Adipocyte (in vitro differentiated cells): ENCODE measurements around the gene LACTBL1.
"Not testable (repeated sequence)": the region's sequence is repeated elsewhere in the genome, so short reads cannot be mapped to it uniquely, and the experiment has no call there.

Experiments
- DNase-seq: peaks from one replicate; pipeline ENCODE4 v3.0.0-alpha.2; 2015; ENCODE audit warnings: low read depth
- H3K27me3 ChIP-seq: replicated peaks from 2 replicates; pipeline ENCODE4 v1.7.0; 2013; ENCODE audit warnings: mild to moderate bottlenecking, low read length, moderate library complexity; ENCODE audit not compliant: control insufficient read depth, insufficient read depth
- H3K36me3 ChIP-seq: 2 replicates; pipeline ENCODE4 v1.7.0; 2013; ENCODE audit warnings: low read length, mild to moderate bottlenecking, moderate library complexity; ENCODE audit not compliant: control insufficient read depth, insufficient read depth, severe bottlenecking
- H3K4me1 ChIP-seq: 2 replicates; pipeline ENCODE4 v1.7.0; 2013; ENCODE audit warnings: mild to moderate bottlenecking, low read length, moderate library complexity; ENCODE audit not compliant: control insufficient read depth, insufficient read depth
- H3K4me3 ChIP-seq: 2 replicates; pipeline ENCODE4 v1.7.0; 2013; ENCODE audit warnings: mild to moderate bottlenecking, low read length, moderate library complexity
- H3K9ac ChIP-seq: 2 replicates; pipeline ENCODE4 v1.7.0; 2013; ENCODE audit warnings: mild to moderate bottlenecking, low read length, moderate library complexity
- H3K9me3 ChIP-seq: 2 replicates; pipeline ENCODE4 v1.7.0; 2013; ENCODE audit warnings: mild to moderate bottlenecking, low read length, moderate library complexity; ENCODE audit not compliant: control insufficient read depth

The LACTBL1 gene, protein sequence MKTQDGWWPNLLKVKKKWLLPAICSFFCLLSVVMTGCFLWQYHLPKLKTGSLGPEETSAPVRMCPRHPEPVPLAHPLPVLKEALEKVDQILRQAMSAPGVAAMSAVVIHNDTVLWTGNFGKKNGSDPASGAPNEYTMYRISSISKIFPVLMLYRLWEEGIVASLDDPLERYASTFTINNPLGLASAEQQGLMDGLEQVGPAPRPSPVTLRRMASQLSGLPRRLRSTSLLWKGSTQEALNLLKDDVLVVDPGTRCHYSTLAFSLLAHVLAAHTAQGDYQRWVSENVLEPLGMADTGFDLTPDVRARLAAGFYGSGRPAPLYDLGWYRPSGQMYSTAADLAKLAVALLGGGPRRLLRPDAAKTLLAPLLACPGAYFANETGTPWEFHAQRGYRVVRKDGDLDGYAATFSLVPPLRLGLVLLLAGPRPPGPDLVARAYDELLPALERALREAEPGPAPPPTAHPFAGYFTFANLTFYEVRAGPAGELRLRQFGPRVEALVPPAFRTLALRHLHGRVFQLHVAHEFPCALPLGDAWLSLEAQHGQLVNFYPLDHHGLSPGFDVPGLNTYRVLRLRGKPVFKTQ

DNA sequence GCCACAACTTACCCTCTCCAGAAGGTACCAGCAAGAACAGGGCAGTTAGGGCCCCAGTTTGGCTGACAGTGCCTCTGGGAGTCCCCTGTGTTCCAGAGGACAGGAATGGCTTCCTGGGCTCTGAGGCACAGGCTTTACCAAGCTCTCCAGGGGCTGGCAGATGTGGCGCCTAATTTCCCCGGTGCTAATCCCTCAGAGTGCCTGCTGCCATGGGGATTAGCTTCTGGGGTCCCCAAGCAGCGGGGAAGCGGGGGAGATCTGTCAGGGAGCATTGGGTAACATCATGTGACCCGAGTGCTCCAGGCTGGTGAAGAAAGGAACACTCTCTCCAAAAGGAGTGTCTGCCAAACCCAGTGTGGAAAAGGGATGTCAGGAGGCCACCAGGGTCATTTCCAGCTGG is at the start of gene LACTBL1:
LACTBL1 (minus strand) TSS at position 107 of the 400 bp plus-strand sequence. CDS start 550 bp downstream, outside the sequence.
- Histone ChIP-seq H3K4me3 (no peak within 1 kb of the TSS), H3K27me3 (peaks cover 42% of the 10 kb centered on the region), H3K9ac (no peak within 1 kb of the TSS), H3K36me3 (no peaks in the 10 kb centered on the region), H3K4me1 (peaks cover 22% of the 10 kb centered on the region), H3K9me3 (no peaks in the 10 kb centered on the region)
- no peak for DNase-seq

DNA sequence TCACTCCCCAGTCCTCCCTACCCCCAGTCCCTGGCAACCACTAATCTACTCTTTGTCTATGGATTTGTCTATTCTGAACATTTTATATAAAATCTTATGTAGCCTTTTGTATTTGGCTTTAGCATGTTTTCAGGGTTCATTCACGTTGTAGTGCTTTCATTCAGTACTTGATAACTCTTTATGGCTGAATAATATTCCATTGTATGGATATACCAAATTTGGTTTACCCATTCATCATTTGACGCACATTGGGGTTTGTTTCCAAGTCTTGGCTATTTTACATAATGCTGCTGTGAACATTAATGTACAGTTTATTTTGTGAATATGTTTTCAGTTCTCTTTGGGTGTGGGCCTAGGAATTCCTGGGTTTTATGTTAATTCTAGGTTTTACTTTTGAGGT is 49.2 kb upstream of the LACTBL1 start:
- H3K27me3 ChIP-seq: no peaks in the 10 kb centered on the region
- no peak overlapping the region for H3K4me3 ChIP-seq
- peaks cover 5% of the 10 kb centered on the region for H3K4me1 ChIP-seq
- H3K9me3 ChIP-seq: peaks cover 3% of the 10 kb centered on the region
- H3K36me3 ChIP-seq: no peaks in the 10 kb centered on the region
- DNase-seq: no peak
- H3K9ac ChIP-seq: no peak overlapping the region

DNA sequence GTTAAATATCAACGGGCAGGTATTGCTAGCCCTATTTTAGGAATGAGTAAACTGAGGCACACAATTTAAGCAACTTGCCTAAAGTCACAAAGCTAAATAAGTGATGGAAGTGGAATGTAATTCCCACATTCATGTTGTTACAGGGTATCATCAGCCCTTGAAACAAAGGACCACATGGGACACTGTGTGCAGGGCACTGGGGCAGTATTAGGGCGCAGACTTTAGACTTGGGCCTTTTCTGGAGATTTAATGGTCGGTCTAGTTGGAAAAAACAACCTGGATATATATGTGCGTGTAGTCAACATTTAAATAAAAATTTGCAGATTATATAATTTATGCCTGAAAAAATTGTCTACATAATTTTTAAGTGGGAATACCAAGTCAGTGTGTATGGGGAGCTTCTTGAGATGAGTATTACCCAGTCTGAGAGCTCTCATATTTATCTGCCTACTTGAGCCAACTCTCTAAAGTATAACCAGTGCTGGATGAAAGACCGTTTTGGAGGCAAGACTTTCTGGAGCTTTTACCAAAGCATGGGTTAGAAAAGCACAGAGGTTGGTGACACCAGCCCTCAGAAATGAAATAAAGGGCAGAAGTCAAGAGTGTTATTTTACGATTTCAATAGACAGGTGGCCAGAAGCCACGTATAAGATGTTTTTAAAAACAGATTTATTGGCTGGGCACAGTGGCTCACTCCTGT is 48.2 kb upstream of the LACTBL1 start:
- Histone ChIP-seq H3K9me3 (peaks cover 3% of the 10 kb centered on the region), H3K36me3 (no peaks in the 10 kb centered on the region), H3K27me3 (no peaks in the 10 kb centered on the region), H3K4me1 (peaks cover 5% of the 10 kb centered on the region), H3K4me3 (peak overlapping the region; percentile 100), H3K9ac (peak overlapping the region; percentile 97)
- peak; percentile 19 for DNase-seq

GRCh38 chr1:23019863-23020625 is 47.4 kb upstream of the LACTBL1 start:
- Histone ChIP-seq H3K9me3 (peaks cover 3% of the 10 kb centered on the region), H3K4me3 (peak overlapping the region; percentile 100), H3K9ac (peak overlapping the region; percentile 97), H3K36me3 (no peaks in the 10 kb centered on the region), H3K4me1 (peaks cover 5% of the 10 kb centered on the region), H3K27me3 (no peaks in the 10 kb centered on the region)
- DNase-seq: peak; percentile 63

DNA sequence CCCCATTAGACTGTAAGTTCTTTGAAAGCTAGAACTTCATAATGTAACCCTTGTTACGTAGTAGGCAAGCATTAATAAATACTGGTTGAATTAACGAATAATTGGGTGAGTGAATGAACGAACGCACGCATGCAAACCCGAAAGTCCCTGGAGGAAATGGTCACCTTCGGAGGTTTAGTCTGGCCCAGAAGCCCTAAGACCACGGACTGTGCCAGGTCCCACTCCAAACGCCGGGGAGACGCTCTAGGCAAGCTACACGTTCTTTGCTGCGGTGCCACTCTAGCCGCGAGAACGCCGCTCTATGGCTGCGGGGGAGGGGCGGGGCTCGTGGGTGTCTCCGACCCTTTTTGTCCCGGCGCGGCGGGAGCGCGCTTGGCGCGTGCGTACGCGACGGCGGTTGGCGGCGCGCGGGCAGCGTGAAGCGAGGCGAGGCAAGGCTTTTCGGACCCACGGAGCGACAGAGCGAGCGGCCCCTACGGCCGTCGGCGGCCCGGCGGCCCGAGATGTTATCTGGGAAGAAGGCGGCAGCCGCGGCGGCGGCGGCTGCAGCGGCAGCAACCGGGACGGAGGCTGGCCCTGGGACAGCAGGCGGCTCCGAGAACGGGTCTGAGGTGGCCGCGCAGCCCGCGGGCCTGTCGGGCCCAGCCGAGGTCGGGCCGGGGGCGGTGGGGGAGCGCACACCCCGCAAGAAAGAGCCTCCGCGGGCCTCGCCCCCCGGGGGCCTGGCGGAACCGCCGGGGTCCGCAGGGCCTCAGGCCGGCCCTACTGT is 46.6 kb upstream of the LACTBL1 start, which contains the start of gene KDM1A:
KDM1A (plus strand) TSS at position 375 of the 769 bp plus-strand sequence; CDS start at position 504, 129 bp downstream.
- Histone ChIP-seq H3K4me3 (peak within 1 kb of the TSS; percentile 100), H3K36me3 (no peaks in the 10 kb centered on the region), H3K9ac (peak within 1 kb of the TSS; percentile 97), H3K27me3 (no peaks in the 10 kb centered on the region), H3K9me3 (peaks cover 3% of the 10 kb centered on the region), H3K4me1 (peaks cover 5% of the 10 kb centered on the region)
- peak; percentile 99 for DNase-seq

DNA sequence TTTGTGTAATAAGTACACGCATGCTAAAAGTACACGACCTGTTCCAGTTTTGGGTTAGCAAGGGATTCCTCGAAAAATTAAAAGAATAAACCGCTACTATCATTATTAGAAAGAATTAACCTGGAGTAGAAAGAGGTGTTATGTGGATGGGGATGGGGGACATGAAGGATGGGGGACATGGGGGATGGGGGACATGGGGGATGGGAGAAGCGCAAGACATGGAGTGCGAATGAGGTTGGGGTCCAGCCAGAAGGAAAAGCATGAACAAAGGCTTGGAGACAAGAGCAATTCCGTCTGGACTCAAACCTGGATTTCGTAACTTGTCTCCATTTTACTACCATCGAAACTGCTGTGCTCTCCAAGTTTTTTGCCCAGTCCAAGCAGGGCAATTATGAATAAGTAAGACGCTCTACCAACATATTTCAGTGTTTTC is 46.0 kb upstream of the LACTBL1 start:
- Histone ChIP-seq H3K4me3 (peak overlapping the region; percentile 100), H3K9ac (peak overlapping the region; percentile 97), H3K36me3 (no peaks in the 10 kb centered on the region), H3K4me1 (peaks cover 5% of the 10 kb centered on the region), H3K27me3 (no peaks in the 10 kb centered on the region), H3K9me3 (peaks cover 3% of the 10 kb centered on the region)
- peak; percentile 68 for DNase-seq

DNA sequence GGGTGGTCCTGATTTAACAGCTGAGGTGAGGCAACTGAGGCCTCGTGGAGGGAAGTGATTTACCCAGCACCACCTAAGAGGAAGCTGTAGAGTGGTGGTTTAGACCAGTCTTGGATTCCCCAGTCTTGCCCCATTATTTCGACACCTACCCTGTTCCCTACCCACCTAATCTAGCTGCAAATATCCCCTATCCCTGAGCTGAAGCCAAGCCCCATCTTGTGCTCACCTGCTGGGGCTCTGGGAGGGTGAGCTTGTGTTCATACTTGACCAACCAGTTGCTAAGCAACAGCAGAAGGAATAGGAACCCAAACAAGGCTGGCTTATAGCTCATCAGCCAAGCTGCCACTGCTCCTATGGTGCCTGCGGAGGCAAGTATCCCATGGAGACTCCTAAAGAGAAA is 41.0 kb upstream of the LACTBL1 start:
- no peaks in the 10 kb centered on the region for H3K4me1 ChIP-seq
- H3K9me3 ChIP-seq: no peaks in the 10 kb centered on the region
- no peak for DNase-seq
- H3K4me3 ChIP-seq: no peak overlapping the region
- H3K27me3 ChIP-seq: no peaks in the 10 kb centered on the region
- no peak overlapping the region for H3K9ac ChIP-seq
- H3K36me3 ChIP-seq: no peaks in the 10 kb centered on the region

- not testable (repeated sequence) for H3K27me3 ChIP-seq, DNase-seq, H3K4me3 ChIP-seq, H3K36me3 ChIP-seq, H3K4me1 ChIP-seq, H3K9me3 ChIP-seq, H3K9ac ChIP-seq
These were observed 37.4 kb upstream of the LACTBL1 start for GRCh38 chr1:23010025-23010424.

- Histone ChIP-seq H3K36me3 (no peaks in the 10 kb centered on the region), H3K27me3 (peaks cover 3% of the 10 kb centered on the region), H3K4me3 (no peak overlapping the region), H3K9me3 (no peaks in the 10 kb centered on the region), H3K9ac (no peak overlapping the region), H3K4me1 (no peaks in the 10 kb centered on the region)
- DNase-seq: no peak
These were observed 36.2 kb upstream of the LACTBL1 start for GRCh38 chr1:23008901-23009300.

DNA sequence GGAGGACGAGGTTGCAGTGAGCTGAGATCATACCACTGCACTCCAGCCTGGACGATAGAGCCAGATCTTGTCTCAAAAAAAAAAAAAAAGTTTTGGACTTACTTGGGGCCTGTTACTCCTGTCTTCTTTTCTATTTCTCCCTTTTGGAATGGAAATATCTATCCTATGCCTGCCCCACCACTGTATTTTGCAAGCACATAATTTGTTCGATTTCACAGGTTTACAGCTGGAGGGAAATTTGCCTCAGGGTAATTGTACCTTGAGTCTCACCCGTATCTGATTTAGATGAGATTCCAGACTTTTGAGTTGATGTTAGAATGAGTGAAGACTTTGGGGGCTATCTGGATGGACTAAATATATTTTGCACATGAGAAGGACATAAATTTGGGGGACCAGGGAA is 34.4 kb upstream of the LACTBL1 start:
- peaks cover 10% of the 10 kb centered on the region for H3K27me3 ChIP-seq
- H3K9me3 ChIP-seq: no peaks in the 10 kb centered on the region
- no peaks in the 10 kb centered on the region for H3K4me1 ChIP-seq
- H3K9ac ChIP-seq: no peak overlapping the region
- no peak overlapping the region for H3K4me3 ChIP-seq
- no peaks in the 10 kb centered on the region for H3K36me3 ChIP-seq
- no peak for DNase-seq
